Thymus (tissue), 11 donors: Measurements from ENCODE around the gene CUL7. TPM values are rescaled to one million over a fixed set of nuclear protein-coding genes. Genes with fewer than 3 reads are reported as not detected.
"Not testable (repeated sequence)": the region's sequence is repeated elsewhere in the genome, so short reads cannot be mapped to it uniquely, and the experiment has no call there.

Source experiments
- DNase-seq, 9 donors: peaks; one replicate each; pipeline ENCODE4 v3.0.0-alpha.2; 2013; ENCODE audit warnings: low spot score in 9 of 9, low read depth in 6 of 9, missing footprints in 1 of 9
- H3K27ac ChIP-seq, 2 donors: one replicate each; pipeline ENCODE4 v1.5.1; 2013; ENCODE audit warnings: control low read depth in 1 of 2, low read depth in 1 of 2, low read length in 1 of 2, mild to moderate bottlenecking in 1 of 2, moderate library complexity in 1 of 2
- H3K27me3 ChIP-seq, 2 donors: one replicate each; pipeline ENCODE4 v1.5.1; 2013; ENCODE audit warnings: low read length in 1 of 2; ENCODE audit not compliant: control insufficient read depth in 2 of 2, insufficient read depth in 1 of 2
- H3K36me3 ChIP-seq, 2 donors: one replicate each; pipeline ENCODE4 v1.5.1; 2013; ENCODE audit warnings: low read length in 1 of 2, mild to moderate bottlenecking in 1 of 2, moderate library complexity in 1 of 2; ENCODE audit not compliant: control insufficient read depth in 2 of 2, insufficient read depth in 2 of 2
- H3K4me1 ChIP-seq, 2 donors: one replicate each; pipeline ENCODE4 v1.5.1; 2013; ENCODE audit warnings: low read length in 2 of 2; ENCODE audit not compliant: control insufficient read depth in 2 of 2, insufficient read depth in 2 of 2
- H3K4me3 ChIP-seq, 2 donors: one replicate each; pipeline ENCODE4 v1.5.1; 2013; ENCODE audit warnings: low read length in 2 of 2, control low read depth in 1 of 2, mild to moderate bottlenecking in 1 of 2
- H3K9me3 ChIP-seq, 2 donors: one replicate each; pipeline ENCODE4 v1.5.1; 2013; ENCODE audit warnings: low read length in 1 of 2, mild to moderate bottlenecking in 1 of 2; ENCODE audit not compliant: control insufficient read depth in 2 of 2, insufficient read depth in 1 of 2
- WGBS: extraction: QIAGEN DNeasy Blood & Tissue Kit; methylation state at CpG from one replicate; pipeline ENCODE4 v1.1.7; 2013; 5-methylcytosine and 5-hydroxymethylcytosine counted together
- polyA plus RNA-seq: library from polyadenylated mRNA; stranded (reverse); fragments of 200-250 nt; gene quantifications from one replicate; pipeline ENCODE4 v1.2.3, GENCODE V29; 2013
- total RNA-seq: library from RNA; stranded (reverse); fragments of 120-200 nt; gene quantifications from one replicate; pipeline ENCODE4 v1.2.4, GENCODE V29; 2013
- donor health status: healthy.

Gene CUL7
- total and polyA plus RNA-seq, 2 donors: 5.5 to 9.4 TPM

- H3K27ac ChIP-seq: peak overlapping the region; percentile 82 to 86
- WGBS: 88% methylated on average over 17 of the region's 17 CpGs
- peak overlapping the region; percentile 60 to 69 for H3K4me3 ChIP-seq
Measured at GRCh38 chr6:43054206-43054943, 724 bp upstream of the CUL7 start.

DNA sequence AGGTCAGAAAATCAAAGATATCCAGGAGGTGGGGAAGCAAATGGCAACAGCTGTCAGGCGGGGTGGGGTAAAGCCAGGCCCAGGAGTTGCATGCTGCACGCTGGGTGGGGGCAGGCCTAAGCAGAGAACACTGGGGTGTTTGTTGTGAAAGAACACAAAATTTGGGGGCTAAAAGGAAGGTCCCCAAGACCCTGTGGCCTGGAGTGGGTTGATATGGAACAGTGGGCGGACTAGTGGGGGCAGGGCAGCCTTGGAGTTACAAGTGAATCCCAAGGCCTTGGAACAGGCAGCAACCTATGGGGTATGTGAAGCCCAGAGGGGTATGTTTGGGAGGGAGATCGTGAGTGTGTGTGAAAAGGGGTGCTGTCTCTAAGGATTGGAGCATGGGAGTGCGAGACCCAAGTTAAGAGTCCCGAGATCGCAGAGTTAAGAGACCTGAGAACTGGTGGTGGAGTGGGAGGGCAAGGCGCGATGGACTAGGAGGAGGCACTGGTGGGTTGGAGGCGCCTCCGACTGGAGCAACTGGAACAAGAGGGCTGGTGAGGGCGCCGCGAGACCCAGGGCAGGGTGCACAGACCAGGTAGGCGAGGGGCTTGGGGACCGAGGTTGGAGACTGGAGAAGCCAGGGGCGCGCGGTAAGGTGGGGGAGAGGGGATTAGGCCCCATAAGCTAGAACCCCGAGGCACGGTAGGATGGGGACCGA, 658 bp downstream of the CUL7 start:
- Histone ChIP-seq H3K4me3 (peak overlapping the region; percentile 60 to 69), H3K9me3 (no peaks in the 10 kb centered on the region), H3K27me3 (no peaks in the 10 kb centered on the region), H3K27ac (peak overlapping the region; percentile 82 to 86), H3K36me3 (peaks cover 23 to 53% of the 10 kb centered on the region in 2 donors), H3K4me1 (peaks cover 15 to 43% of the 10 kb centered on the region in 2 donors)
- WGBS: 20% methylated on average over 22 of the region's 22 CpGs
- DNase-seq: peak in 1 of 9 donors; percentile 11

More at GRCh38 chr6:43054206-43054943, 724 bp upstream of the CUL7 start:
- H3K4me1 ChIP-seq: peaks cover 23 to 51% of the 10 kb centered on the region in 2 donors
- H3K9me3 ChIP-seq: no peaks in the 10 kb centered on the region
- H3K36me3 ChIP-seq: peaks cover 18 to 45% of the 10 kb centered on the region in 2 donors
- DNase-seq: no peak
- no peaks in the 10 kb centered on the region for H3K27me3 ChIP-seq

DNA sequence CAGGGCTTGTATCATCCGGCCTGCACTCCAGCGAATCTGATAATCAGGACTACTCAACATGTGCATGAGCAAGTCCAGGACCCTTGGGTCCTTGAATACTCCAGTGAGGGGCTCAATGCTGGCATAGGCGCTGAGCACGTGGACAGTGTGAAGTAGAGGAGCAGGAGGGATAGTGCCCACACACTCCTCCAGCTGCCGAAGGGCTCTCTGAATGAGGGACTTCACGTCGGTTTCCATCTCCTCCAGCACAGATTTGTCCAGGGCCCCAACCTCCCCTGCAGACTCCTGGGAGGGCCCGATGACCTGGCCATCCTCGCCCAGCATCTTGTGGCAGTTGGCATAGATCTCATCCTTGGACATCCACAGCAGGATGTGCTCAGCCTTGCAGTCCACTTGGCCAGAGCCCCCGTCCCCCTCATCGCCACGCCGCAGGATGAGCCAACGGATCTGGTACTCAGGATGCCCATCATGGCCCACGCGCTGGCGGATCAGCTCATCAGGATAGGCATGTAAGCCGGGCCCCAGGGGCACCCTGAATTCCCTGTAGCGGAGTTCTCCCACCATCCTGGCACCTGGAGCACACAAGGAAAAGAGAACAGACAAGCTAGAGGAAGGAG, 1.3 kb downstream of the CUL7 start:
- peaks cover 22 to 54% of the 10 kb centered on the region in 2 donors for H3K36me3 ChIP-seq
- H3K4me3 ChIP-seq: no peak overlapping the region

DNA sequence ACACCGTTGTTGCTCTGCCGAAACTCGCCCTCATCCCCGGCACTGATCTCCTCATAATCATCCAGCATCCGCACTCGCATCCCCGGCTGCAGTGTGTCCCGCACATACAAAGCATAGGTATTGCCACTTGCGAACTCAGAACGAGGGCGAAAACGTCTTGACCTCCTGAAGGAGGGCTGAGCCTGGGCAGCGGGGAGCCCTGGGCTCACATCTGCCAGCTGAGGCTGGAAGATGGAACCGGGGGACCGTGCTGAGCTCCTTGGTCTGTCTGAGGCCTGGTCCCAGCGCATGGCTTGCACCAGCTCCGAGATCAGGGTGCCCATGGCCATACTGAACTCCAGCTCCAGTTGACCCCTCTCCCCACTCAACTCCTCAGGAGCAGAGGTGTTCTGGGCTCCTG, 2.7 kb downstream of the CUL7 start:
- Histone ChIP-seq H3K27ac (no peak overlapping the region), H3K4me3 (no peak overlapping the region), H3K9me3 (no peaks in the 10 kb centered on the region), H3K36me3 (peaks cover 25 to 56% of the 10 kb centered on the region in 2 donors), H3K4me1 (peaks cover 14 to 41% of the 10 kb centered on the region in 2 donors), H3K27me3 (no peaks in the 10 kb centered on the region)
- WGBS: 97% methylated on average over 17 of the region's 17 CpGs
- no peak for DNase-seq

More for the DNA sequence above, 1.3 kb downstream of the CUL7 start:
- Histone ChIP-seq H3K4me1 (peaks cover 14 to 41% of the 10 kb centered on the region in 2 donors), H3K27ac (peak overlapping the region in 1 of 2 donors; percentile 82), H3K9me3 (no peaks in the 10 kb centered on the region), H3K27me3 (no peaks in the 10 kb centered on the region)
- WGBS: 96% methylated on average over 19 of the region's 19 CpGs
- no peak for DNase-seq

DNA sequence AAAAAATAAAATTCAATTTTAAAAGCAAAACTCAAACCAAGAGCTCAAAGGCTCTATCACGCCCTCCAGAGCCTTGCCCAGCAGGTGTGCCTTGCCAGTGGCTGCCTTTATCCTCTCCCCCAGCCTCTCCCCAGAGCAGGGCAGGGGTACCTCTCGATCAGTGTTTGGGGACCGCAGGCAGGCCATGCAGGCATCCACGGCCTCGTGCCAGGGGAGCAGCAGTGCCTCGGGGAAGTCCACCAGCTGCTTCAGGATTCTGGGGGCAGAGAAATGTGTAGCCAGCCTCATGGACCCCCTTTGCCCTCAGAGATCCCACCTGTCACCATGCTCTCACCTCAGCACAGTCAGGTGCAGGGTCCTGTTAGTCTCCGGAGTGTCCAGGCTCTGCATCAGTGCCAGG, 5.7 kb downstream of the CUL7 start:
- no peak for DNase-seq
- WGBS: 97% methylated on average over 7 of the region's 7 CpGs

GRCh38 chr6:43045371-43045930, 8.2 kb downstream of the CUL7 start:
- Histone ChIP-seq H3K4me3 (no peak overlapping the region), H3K9me3 (no peaks in the 10 kb centered on the region), H3K27me3 (no peaks in the 10 kb centered on the region), H3K36me3 (peaks cover 44 to 72% of the 10 kb centered on the region in 2 donors), H3K4me1 (peaks cover 0 to 9% of the 10 kb centered on the region in 2 donors), H3K27ac (no peak overlapping the region)
- DNase-seq: no peak
- WGBS: 98% methylated on average over 11 of the region's 11 CpGs

More for the DNA sequence above, 5.7 kb downstream of the CUL7 start:
- no peaks in the 10 kb centered on the region for H3K27me3 ChIP-seq
- H3K9me3 ChIP-seq: no peaks in the 10 kb centered on the region
- H3K36me3 ChIP-seq: peaks cover 36 to 70% of the 10 kb centered on the region in 2 donors
- H3K27ac ChIP-seq: no peak overlapping the region
- H3K4me1 ChIP-seq: peaks cover 3 to 32% of the 10 kb centered on the region in 2 donors
- no peak overlapping the region for H3K4me3 ChIP-seq

DNA sequence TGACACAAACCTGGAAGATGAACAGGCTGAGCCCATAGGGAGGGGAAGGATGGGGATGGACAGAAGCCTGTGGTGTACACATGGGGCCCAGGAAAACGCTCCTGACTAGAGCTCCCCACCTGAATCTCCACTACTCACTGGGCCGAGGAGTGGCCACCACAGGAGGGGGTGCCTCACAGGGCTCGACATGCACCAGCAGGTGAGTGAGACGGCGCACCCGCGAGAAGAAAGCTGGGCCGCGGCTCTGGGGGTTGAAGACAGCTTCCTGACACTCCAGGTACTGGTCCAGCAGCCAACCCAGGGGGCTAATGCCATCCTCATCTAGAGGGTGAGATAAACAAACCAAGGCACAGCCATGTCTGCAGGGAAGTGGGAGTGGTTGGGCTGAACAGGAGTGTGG, 10.3 kb downstream of the CUL7 start:
- Histone ChIP-seq H3K4me1 (peaks cover 0 to 3% of the 10 kb centered on the region in 2 donors), H3K36me3 (peaks cover 56 to 74% of the 10 kb centered on the region in 2 donors), H3K9me3 (no peaks in the 10 kb centered on the region), H3K27me3 (no peaks in the 10 kb centered on the region), H3K4me3 (no peak overlapping the region), H3K27ac (no peak overlapping the region)
- WGBS: 97% methylated on average over 9 of the region's 9 CpGs
- no peak for DNase-seq

GRCh38 chr6:43041475-43041874, 12.2 kb downstream of the CUL7 start:
- DNase-seq, H3K27ac ChIP-seq, H3K4me3 ChIP-seq, H3K27me3 ChIP-seq, H3K9me3 ChIP-seq, H3K4me1 ChIP-seq: not testable (repeated sequence)
- peaks cover 58 to 74% of the 10 kb centered on the region in 2 donors for H3K36me3 ChIP-seq
- over 99% methylated on average over 8 of the region's 8 CpGs for WGBS
